Measurements from ENCODE around the gene EPB41L2.
"Not testable (repeated sequence)": the region's sequence is repeated elsewhere in the genome, so short reads cannot be mapped to it uniquely, and the experiment has no call there.

EPB41L2 gene

GRCh38 chr6:130996635-130997034 is 66.4 kb downstream of the EPB41L2 start:
- no peak for DNase-seq (ENCODE audit: extremely low spot score)
- POLR2A ChIA-PET = no interaction called here
- CTCF ChIA-PET = no interaction called here
- no peak for TF ChIP-seq CTCF (IDR thresholded peaks at IDR 0.05; ENCODE audit: control extremely low read depth, extremely low read depth, low read depth, missing control alignments)

GRCh38 chr6:130995783-130996447 is 67.1 kb downstream of the EPB41L2 start:
- no peak for DNase-seq (ENCODE audit: extremely low spot score)
- CTCF ChIA-PET = no interaction called here
- no peak for TF ChIP-seq CTCF (IDR thresholded peaks at IDR 0.05; ENCODE audit: control extremely low read depth, extremely low read depth, low read depth, missing control alignments)
- POLR2A ChIA-PET = no interaction called here

- CTCF ChIA-PET = interaction anchor here (1.5 kb wide), 1 partner anchor 10 kb away, joined by 3 read pairs; no protein-coding TSS in a partner anchor
- POLR2A ChIA-PET = no interaction called here
- TF ChIP-seq CTCF (IDR thresholded peaks at IDR 0.05; ENCODE audit: control extremely low read depth, extremely low read depth, low read depth, missing control alignments) = no peak
- no peak for DNase-seq (ENCODE audit: extremely low spot score)
Observed at GRCh38 chr6:130994319-130995097, 68.5 kb downstream of the EPB41L2 start.

- TF ChIP-seq CTCF (IDR thresholded peaks at IDR 0.05; ENCODE audit: control extremely low read depth, extremely low read depth, low read depth, missing control alignments) = no peak
- POLR2A ChIA-PET = no interaction called here
- DNase-seq (ENCODE audit: extremely low spot score) = no peak
- CTCF ChIA-PET = interaction anchor here (1.5 kb wide), 1 partner anchor 9 kb away, joined by 3 read pairs; no protein-coding TSS in a partner anchor
Observed at GRCh38 chr6:130993292-130993765, 69.7 kb downstream of the EPB41L2 start.

GRCh38 chr6:130991422-130992137 is 71.5 kb downstream of the EPB41L2 start:
- TF ChIP-seq CTCF (IDR thresholded peaks at IDR 0.05; ENCODE audit: control extremely low read depth, extremely low read depth, low read depth, missing control alignments) = no peak
- ChIA-PET CTCF (interaction anchor here (1.1 kb wide), 1 partner anchor 8 kb away, joined by 3 read pairs; no protein-coding TSS in a partner anchor), POLR2A (no interaction called here)
- no peak for DNase-seq (ENCODE audit: extremely low spot score)

- POLR2A ChIA-PET; DNase-seq (ENCODE audit: extremely low spot score): not testable (repeated sequence)
- CTCF ChIA-PET = interaction anchor here (0.7 to 1.8 kb wide), 2 partner anchors 9 to 30 kb away, joined by 3 to 5 read pairs; no protein-coding TSS in a partner anchor
Observed at GRCh38 chr6:130987539-130987938, 75.5 kb downstream of the EPB41L2 start.

Measured in GM10248 (cell line).